ENCODE data around the gene UNC79.

GRCh38 chr14:93536945-93537344 lies 106.2 kb downstream of the UNC79 start:
- TF ChIP-seq OSR1 (CRISPR knock-in tag; IDR thresholded peaks at IDR 0.05) (no peak), ZNF70 (CRISPR knock-in tag; IDR thresholded peaks at IDR 0.05) (no peak), ZFP3 (CRISPR knock-in tag; IDR thresholded peaks at IDR 0.05) (no peak), SNAI2 (CRISPR knock-in tag; IDR thresholded peaks at IDR 0.05) (no peak)
